MM.1S (cell line): Measurements from ENCODE around the gene SMIM35.

Experiments
- EZH2 ChIP-seq: fragments of 300-600 bp; sonication (generic); optimal IDR thresholded peaks from 2 replicates; pipeline ENCODE3; 2017; ENCODE audit warnings: low read depth, mild to moderate bottlenecking, antibody characterized with exemption, low read length, mixed read lengths
- EZH2phosphoT487 ChIP-seq: fragments of 300-600 bp; sonication (generic); IDR thresholded peaks from 2 replicates; pipeline ENCODE4 v1.6.1; 2018; ENCODE audit warnings: antibody characterized with exemption, low read length
- TF ChIP-seq, protein P1 (sequence below): fragments of 300-600 bp; sonication (generic); IDR thresholded peaks from 2 replicates; pipeline ENCODE4 v1.5.1; 2016; ENCODE audit warnings: antibody characterized with exemption, low read length, mixed read lengths

DNA sequence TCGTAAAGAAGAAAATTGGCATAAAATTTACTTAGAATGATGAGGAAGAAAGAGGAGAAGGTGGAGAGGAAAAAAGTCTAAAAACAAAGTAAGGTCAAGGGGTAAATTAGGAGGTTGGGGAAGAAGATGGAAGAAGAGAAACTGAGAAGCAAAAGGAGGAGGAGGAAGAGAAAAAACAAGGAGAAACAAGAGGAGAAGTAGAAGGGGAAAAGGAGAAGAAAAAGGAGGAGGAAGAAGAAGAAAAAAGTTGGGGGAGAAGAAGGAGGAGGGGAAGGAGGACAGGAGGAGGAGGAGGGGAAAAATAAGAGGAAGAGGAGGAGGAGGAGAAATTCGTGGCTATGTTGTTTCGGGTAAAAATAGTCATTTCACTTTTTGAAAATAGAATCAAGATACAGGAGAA is 58.1 kb downstream of the SMIM35 start:
- TF ChIP-seq, protein P1, sequence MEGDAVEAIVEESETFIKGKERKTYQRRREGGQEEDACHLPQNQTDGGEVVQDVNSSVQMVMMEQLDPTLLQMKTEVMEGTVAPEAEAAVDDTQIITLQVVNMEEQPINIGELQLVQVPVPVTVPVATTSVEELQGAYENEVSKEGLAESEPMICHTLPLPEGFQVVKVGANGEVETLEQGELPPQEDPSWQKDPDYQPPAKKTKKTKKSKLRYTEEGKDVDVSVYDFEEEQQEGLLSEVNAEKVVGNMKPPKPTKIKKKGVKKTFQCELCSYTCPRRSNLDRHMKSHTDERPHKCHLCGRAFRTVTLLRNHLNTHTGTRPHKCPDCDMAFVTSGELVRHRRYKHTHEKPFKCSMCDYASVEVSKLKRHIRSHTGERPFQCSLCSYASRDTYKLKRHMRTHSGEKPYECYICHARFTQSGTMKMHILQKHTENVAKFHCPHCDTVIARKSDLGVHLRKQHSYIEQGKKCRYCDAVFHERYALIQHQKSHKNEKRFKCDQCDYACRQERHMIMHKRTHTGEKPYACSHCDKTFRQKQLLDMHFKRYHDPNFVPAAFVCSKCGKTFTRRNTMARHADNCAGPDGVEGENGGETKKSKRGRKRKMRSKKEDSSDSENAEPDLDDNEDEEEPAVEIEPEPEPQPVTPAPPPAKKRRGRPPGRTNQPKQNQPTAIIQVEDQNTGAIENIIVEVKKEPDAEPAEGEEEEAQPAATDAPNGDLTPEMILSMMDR: no peak
- TF ChIP-seq EZH2: no peak
- no peak for TF ChIP-seq EZH2phosphoT487
